ENCODE measurements around the gene ZIC4. TPM values are rescaled to one million over a fixed set of nuclear protein-coding genes. Genes with fewer than 3 reads are reported as not detected.

ZIC4 gene
- total RNA-seq, 1 donor from 2014 or later: 0.79 TPM

DNA sequence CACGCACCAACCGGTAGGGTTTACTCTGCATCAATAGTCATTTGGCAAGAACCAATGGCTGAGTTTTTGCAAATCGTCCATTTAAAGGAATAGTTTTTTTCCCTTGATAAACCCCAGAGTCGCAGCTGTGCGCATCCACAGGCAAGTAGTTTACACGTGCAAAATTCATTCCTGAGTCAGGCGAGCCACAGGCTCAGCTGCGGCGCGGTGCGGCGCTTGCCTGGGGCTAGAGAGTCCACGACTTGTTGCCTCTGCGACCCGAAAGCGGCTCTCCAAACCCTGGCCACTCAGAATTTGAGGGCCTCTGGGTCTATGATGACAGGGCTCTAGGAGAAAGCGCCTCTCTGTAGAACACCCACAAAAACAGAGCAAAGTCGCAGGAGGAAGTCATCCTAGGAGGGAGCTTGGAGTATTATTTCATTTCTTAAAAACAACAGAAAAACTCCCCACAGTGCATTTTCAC is 36.7 kb downstream of the ZIC4 start:
- DNase-seq: no peak

DNA sequence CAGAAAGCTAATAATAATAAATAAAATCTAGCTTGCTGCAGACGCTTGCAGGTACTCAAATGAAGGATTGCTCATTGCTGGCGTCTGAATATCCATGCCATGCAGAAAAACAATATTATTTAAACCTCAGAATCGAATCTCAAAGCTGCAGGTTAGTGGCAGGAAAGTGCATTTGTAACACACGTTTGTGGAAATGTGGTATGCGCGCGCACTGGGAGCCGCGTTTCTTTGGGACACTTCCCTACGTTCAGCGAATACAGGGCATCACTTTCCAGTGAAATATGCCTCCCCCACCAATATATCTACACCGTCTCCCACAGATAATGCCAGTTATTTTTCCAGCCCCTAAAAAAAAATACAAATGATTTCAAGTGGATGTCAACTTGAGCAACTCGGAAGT is 37.1 kb downstream of the ZIC4 start:
- DNase-seq: no peak

DNA sequence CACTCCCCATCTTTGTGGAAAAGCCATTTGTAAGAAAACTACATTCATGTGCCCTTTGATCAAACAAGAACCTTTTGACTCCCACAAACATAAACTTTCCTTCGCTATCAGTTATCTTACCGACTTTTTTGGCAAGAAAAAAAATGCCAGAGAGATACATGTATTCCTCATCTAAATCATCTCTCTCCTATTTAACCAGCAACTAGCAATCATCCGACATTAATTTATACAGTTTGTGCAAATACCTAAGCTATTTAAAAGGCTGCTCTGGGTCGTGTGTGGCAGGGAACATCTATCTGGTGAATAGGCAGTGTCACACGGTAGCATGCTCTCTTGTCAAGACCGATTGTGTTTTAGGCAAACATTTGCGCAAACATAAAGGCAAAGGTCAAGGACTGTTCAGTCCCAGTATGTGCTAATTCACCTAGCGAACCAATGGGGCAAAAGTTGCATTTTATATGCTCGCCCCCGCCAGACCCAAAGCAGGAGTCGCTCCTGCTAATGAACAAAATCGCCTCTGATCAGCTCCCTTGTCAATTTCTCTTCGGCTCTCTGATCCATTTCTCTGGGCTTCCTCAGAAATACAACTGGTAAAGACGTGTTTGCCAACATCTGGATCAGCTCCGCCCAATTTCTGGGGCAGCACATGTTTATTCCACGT is 37.7 kb downstream of the ZIC4 start:
- DNase-seq: no peak

DNA sequence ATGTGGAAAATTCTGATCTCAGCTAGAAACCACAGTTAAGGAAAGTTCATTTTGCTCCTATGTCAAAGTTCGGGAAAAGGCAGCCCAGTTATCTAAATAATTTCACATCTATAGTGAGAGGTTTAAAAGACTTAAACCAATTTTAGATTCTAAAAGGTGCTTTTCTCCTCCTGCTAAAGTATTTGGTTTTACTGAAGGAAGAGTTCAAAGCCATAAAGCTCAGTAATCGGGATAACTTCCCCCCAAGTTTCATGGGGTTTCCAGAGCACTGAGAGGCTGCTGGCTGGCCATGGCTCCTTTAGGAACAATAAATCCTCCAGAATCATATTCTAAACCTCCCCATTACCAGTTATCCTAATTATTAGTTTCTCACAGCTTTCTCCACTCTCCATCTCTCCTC is 38.2 kb downstream of the ZIC4 start:
- DNase-seq: no peak

DNA sequence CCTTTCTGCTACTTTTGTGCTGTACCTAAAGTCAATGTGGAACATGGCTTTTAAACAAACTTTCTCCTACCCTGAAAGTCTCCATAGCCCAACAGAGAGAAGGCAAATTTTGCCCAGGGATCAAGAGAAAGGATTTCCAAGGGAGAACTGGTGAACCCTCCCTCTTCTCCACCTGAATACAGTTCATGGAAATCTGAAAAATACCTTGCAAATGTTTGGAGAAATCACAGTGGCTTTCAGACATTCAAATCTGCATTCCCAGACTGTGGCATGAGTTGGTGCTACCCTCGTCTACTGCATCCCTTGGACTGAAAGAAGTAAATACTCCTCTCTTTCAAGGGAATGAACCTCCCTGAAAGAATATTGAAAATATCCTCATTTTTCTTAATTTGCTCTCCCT is 38.7 kb downstream of the ZIC4 start:
- DNase-seq: no peak

DNA sequence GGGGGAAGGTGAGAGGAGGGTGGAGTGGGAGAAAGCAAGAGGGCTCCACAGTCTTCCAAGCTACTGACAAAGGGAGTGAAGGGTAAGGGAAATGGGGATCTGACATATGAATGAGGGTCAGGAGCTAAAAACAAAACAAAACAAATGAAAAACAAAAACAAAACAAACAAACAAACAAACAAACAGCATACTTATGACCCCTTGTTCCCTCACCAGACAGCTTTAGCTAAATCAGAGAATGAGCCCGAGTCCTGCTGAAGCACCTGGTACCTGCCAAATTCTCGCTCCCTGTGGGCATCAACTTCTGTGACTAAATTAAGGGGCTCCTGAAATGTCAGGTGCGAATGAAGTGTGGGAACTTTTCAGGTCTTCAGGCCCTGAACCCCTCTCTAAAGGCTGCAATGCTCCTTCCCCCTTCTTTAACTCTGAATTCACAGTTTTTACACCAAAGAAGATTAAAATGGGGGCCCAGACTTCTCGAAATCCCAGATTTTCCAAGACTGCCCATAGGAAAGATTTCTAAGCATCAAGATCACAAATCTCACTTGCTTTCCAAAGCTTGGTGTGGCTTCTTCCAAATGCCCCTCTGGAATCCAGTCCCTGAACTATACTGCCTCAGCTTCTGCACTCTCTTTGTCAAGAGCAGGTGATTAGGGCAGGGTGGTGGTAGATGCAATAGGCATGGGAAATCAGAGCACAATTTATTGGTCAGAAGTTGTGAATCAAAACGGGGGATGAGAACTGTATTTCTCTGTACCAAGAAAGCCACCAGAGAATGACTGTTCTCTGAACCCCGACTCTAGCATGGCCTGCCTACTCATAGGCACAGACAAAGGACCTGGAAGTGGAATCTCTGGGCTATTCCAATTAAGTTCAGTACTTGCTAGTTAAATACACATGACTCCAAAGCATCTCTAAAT is 40.9 kb downstream of the ZIC4 start:
- DNase-seq: no peak

DNA sequence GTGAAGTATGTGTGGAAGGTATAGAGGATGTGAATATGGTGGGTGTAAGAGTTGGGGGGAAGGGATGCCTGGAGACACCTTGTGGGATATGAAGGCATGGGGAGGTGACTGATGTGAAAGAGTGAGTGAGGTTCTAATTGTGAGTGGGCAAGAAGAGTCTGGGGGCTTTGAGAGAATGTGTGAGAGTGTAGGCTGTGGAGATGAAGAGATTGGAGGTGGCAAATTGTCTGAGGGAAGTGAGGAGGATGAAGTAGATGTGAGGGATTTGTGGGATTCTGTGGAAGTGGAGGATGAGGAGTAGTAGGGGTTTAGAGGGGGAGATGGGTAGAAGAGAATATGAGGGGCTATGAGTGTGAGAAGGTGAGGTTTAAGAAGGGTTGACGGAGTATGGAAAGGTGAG is 41.6 kb downstream of the ZIC4 start:
- no peak for DNase-seq

DNA sequence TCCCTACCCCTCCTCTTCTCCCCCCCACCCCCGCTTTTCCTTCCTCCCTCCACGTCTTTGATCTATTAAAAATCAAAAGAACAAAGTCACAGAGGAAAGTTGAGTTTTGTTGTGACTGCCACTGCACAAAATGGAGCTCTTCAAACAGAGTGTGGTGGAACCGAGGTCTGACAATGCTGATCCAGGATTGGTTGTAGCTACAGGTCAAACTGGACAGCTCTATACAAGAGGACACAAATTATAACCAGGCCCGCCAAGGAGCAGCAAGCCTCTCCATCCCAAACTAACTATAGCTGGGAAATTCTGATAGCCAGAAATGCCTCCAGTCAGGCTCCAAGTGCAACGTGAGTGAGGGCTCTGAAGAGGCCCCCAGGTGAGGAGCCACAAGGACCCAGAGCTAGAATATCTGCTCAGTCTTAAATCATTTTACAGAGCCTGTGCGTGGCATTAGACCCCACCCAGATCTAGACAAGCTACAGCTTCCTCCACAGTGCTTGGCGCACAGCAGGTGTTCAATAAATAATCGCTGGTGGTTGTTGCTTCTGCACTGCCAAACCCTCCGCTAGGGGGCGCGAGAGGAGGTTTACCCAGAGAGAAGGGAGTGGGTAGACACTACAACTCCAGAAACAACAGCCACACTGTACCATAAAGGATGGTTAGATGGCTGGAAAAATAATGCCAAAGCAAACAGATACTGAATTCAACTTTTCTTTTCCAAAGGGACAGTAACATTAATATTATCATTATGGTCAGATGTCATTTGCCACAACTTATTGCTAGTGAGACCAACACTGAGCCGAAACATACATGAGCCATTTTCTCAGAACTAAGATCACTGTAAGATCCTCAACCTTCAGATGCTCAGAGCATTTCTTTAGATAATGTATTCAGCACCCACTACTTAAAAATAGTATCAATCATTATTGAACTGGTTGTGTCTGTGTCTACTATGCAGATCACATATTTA is 44.6 kb downstream of the ZIC4 start:
- no peak for DNase-seq

DNA sequence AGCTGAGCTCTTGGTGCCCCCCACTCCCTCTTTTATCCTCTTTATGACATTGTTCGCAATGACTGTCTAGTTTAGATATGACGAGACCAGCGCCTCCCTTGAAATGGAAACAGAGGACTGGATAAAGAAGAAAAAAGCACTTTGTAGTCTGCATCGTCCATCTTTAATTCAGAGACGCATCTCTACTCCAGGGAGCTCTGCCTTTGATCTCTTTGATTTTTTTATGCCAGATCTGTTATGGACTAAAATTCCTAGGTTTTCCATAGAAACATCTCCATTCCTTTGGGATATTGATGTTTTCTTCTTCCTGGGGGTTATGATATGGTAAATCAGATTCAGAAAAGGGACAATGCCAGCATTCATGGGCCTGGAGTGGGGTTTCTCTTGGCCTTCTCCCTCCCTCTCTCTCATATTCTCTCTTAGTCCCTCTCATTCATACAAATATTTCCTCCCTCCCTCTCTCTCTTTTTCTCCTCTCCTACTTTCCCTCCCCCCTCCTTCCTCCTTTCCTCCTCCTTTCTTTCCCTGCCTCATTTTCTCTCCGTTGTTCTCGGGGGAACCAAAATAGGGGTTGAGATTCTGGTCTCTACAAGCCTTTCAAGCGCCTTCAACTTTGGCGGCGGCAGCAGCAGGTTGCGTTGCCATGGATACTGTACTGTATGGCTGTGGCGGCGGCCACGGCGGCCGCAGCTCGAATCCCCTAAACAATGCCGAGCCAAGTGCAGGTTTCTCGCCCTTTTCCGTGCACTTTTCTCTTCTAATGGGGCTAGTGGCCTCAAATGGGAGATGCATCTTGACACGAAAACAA is 45.5 kb downstream of the ZIC4 start:
- DNase-seq: no peak

DNA sequence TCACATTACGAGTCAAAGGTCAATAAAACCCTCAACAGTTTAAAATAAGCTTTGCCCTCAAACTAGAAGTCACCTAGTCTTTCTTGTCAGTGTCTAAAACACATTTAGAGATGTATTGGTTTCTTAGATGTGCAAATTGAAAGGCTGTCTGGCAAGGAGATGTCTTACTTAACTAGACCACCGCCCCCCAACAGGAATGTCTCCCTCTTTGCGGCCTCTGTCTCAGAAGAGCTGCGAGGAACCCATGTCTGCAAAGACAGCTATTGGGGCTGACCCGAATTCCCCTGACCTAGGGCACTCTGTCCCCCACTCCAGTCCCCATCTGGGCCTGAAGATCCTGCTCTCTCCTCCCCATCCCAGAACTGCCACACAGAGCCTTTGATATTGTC is 46.3 kb downstream of the ZIC4 start:
- DNase-seq: no peak

DNA sequence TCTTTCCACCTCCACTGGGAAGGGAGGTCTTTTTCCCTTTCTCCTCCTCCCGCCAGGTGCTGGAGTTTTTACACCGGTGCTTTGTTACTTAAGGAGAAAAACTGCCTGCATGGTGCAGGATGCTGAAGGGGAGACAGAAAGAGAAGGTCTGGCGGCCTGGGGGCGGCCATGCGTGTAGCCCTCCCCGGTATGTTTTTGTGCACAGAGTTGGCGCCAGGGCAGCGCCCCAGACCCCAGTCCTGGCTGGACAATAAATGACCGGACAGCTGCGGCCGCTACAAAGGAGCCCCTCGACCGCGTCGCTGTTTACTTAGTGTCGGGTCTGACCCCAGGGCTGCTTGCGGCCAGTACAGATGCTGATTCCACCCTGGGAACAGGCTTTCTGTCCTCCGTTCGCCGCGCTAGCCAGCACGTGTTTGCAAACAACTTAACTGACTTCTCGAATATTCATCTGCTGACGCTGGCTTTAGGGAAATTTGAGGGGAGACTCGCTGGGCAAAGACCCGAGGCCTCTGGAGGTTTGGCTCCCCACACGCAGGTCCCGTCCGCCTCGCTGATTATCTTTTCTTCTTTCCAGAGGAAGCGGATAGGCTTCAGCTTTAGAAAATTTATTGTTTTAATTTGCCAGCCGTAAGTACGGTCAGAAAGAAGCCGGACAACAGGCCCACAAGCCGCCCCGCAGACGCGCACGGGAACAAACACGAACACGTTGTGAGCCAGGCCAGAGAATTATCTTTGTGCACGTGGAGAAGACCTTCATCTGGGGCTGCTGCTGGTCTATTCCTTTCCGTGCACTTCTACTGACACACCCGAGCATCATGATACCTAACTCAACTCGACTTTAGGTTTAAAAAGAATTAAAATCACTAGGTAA is 46.9 kb downstream of the ZIC4 start:
- no peak for DNase-seq

DNA sequence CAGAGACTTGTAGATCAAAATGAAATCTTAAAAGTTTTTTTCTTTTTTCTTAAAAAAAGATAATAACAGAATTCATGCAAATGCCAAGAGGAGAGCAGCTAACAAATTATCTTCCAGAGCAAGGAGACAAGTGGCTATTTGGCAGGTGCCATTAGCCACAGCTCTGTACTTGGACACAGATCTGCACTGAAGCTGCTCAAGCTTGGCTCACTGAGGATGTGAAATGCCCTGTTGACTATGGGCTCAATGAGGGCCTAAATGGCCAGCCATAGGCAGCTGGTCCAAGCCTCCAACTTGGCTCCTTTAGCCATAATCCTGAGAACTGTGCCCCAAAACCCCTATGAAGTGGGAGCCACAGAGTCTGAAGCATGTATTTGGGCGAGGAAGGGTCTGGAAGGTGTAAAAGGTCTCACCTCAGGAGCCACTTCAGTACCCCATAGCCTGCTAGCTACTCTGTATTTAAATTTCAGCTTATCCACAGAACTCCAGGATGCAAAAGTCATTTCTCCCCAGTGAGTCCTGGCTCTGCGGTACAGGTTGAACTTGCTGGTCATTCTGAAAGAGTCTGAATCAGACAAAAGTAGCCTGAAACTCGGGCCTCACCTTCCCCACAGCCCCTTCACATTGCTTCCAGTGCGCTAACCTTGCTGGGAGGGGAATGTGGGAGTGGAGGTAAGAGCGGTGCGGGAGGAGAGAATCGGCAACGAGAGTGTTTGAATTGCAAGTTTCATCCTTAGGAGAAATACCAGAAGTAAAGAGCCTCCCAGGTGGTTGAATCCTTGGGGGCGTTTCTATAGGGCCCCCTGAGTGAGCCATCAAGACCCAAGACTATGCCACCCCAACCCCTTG is 48.0 kb downstream of the ZIC4 start:
- no peak for DNase-seq

DNA sequence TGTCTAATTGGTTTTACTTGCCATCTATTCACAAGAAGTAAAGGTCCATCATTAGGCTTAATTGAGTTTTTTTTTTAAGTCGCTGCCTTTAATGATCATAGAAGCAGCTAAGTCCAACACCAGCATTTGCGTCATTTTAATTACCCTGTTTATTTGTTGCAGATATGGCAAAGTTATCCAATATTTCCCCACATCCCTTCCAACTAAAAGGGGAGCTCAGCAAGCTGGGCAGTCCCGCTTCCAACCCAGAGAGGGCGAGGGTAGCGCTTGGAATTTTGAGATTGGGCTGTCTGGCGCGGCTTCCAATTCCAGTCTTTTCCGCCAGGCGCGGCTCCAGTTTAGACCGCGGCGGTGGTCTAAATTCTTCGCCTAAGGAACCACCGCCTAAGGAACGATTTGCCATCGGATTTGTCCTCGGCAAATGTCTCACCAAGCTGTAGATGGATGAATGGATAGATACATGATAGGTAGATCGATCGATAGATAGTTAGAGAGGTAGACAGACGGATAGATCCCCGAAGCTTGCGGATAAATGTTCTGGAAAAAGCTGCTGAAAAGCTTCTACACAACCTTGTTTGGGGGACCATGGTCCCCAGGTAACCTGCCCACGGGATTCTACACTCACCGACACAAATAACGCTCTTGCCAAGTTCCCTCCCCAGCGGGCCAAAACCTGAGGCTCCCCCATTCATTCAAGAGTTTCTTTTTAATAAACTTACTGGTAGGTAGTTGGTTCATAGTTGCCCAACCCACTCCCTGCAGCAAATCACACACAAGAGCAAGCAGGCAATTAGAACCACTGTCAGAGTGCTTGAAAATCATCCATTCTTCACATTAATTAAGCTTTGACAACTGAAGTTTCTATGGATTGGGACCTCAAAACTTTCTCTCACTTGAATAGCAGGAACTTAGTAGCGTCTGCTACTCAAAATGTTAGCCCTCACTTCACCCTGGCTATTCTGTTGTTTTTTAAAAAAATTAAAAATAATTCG is 49.1 kb downstream of the ZIC4 start:
- DNase-seq: no peak

DNA sequence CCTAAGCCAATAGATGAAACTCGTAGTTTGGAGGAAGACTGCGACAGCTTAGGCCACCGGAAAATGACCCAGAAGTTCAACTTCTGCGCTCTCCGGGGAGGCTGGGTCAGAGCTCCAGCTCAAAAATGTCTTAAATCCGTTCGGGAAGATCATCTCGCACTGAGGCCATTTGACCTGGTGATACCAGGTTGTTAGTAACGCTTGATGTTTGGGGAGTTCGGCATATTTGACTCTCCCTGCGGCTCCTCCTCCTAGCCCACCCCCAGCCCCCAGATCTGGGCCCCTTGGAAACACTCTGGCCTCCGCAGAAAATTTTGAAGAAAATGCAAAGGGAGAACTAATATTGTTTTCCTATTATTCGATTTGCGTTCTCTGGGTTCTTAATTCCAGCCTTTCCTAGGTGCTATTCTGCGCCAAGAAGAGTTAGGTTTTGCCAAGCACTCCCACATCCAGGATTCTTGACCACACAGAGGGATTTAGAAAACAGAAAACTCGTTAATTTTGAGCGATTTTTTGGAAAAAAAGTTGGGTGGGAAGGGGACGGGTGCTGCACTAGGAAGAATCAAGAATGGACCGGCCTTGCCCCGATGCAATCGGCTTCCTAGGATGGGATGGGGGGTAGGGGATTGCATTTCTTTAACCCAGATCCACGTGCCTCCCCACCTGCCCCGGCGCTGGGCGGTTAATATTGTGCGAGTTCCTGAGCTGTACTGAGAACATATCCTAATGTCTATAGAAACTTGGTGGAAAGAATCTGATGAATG is 50.0 kb downstream of the ZIC4 start:
- DNase-seq: no peak

DNA sequence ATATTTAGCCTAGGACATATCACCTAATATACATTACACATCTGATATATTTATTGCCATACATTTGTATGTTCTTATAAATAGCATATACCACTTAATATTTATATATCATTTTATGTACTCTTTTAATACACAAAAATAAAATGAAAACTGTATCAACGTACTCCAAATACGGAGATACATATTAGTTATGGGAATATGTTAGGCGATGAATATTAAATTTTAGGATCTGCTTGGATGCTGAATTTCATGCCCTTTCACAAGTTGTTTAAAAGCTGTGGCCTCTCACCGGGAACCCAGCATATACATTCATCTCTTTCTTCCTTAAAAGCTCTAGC is 50.6 kb downstream of the ZIC4 start:
- no peak for DNase-seq

DNA sequence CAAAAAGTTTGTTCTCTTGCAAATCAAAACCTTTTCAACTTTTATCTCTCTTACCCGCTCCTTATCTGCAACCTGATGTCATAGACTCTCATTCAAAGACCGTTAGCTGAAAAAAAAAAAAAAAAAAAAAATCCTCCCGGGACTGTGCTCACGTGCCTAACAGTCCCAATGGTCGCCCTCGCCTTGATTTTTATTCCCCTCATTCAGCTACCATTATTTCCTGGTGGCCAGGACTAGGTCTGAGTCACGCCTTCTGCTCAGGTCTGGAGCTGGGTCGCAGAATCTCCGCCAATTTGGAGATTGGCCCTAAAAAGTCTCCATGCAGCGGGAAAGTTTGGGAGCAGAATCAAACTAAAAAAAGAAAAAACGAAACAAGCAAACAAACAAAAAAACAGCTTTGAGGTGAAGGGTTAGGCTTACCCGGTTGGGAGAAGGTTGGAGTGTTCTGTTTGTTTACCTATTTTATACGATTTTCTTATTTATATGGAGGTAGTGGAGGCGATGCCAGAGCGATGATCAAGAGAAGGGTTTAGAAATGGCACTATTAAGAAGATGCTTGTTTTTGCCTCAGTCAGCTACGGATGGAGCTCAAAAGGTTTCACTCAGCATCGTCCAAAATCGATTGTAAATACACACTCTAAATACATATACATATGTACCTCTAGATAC is 51.1 kb downstream of the ZIC4 start:
- no peak for DNase-seq

DNA sequence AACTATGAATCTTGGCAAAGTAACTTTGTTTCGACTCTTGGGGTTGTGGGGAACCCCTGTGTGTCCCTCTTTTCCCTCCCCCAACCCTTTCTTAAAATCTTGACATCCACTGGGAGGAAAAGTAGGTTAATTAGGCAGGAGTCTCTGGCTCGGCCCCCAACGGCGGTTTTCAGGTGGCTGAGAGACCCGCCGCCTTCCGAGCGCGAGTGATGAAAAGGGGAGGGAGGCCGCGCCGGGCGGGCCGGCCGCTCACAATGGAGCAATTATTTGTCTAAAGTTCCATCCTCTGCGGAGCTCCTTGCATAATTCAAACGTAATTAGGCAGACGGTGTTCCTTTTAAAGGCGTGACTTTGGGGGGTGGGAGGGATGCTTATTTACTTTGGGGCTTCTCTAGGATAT is 51.7 kb downstream of the ZIC4 start:
- DNase-seq: no peak

Data from skin of body (tissue), 2 donors.